HUES64 (cell line): ENCODE results near the gene GSTM4.
"Not testable (repeated sequence)": the region's sequence is repeated elsewhere in the genome, so short reads cannot be mapped to it uniquely, and the experiment has no call there.

Source experiments
- H3K27ac ChIP-seq: 2 replicates; pipeline ENCODE4 v1.7.0; 2013; ENCODE audit warnings: low read depth, low read length, inconsistent platforms
- H3K27me3 ChIP-seq: 2 replicates; pipeline ENCODE4 v1.6.1; 2013; ENCODE audit warnings: mild to moderate bottlenecking, low read length; ENCODE audit not compliant: insufficient read depth
- H3K36me3 ChIP-seq: 2 replicates; pipeline ENCODE4 v1.6.1; 2013; ENCODE audit warnings: mild to moderate bottlenecking, low read length; ENCODE audit not compliant: insufficient read depth
- H3K4me1 ChIP-seq: 2 replicates; pipeline ENCODE4 v1.6.1; 2013; ENCODE audit warnings: mild to moderate bottlenecking, low read length, moderate library complexity; ENCODE audit not compliant: insufficient read depth
- H3K4me3 ChIP-seq: 2 replicates; pipeline ENCODE4 v1.5.1; 2013; ENCODE audit warnings: mild to moderate bottlenecking, low read length, moderate library complexity
- H3K9ac ChIP-seq: 2 replicates; pipeline ENCODE4 v1.6.1; 2013; ENCODE audit warnings: mild to moderate bottlenecking, low read depth, low read length
- H3K9me3 ChIP-seq: 2 replicates; pipeline ENCODE4 v1.6.1; 2013; ENCODE audit warnings: low read depth, low read length; ENCODE audit not compliant: insufficient read depth
- whole genome bisulfite sequencing: fragments of 150-250, 120-280 bp; methylation state at CpG from one replicate; pipeline ENCODE4 v1.1.7; 2013; ENCODE audit warnings: missing lambda C conversion rate; 5-methylcytosine and 5-hydroxymethylcytosine counted together

The GSTM4 gene

GRCh38 chr1:109694400-109694799, 38.5 kb downstream of the GSTM4 start:
- not testable (repeated sequence) for H3K4me3 ChIP-seq, H3K4me1 ChIP-seq, H3K9ac ChIP-seq, H3K27ac ChIP-seq, H3K9me3 ChIP-seq, H3K27me3 ChIP-seq, H3K36me3 ChIP-seq
- no CpG with 5 or more reads among the region's 5 CpGs for WGBS

- no CpG with 5 or more reads among the region's 3 CpGs for WGBS
- not testable (repeated sequence) for H3K27ac ChIP-seq
These were observed 39.2 kb downstream of the GSTM4 start for GRCh38 chr1:109695138-109695537.

GRCh38 chr1:109697066-109697465, 41.2 kb downstream of the GSTM4 start:
- Histone ChIP-seq H3K4me1 (no peaks in the 10 kb centered on the region), H3K9ac (no peak overlapping the region), H3K27me3 (no peaks in the 10 kb centered on the region), H3K36me3 (no peaks in the 10 kb centered on the region), H3K27ac (no peak overlapping the region), H3K9me3 (no peaks in the 10 kb centered on the region), H3K4me3 (no peak overlapping the region)
- WGBS, result no CpG with 5 or more reads among the region's 4 CpGs

More at GRCh38 chr1:109695138-109695537, 39.2 kb downstream of the GSTM4 start:
- H3K9ac ChIP-seq, H3K9me3 ChIP-seq, H3K36me3 ChIP-seq, H3K4me1 ChIP-seq, H3K4me3 ChIP-seq, H3K27me3 ChIP-seq: not testable (repeated sequence)

- no CpG with 5 or more reads among the region's 4 CpGs for WGBS
- H3K27ac ChIP-seq, H3K4me3 ChIP-seq, H3K4me1 ChIP-seq, H3K9ac ChIP-seq, H3K27me3 ChIP-seq, H3K9me3 ChIP-seq, H3K36me3 ChIP-seq: not testable (repeated sequence)
These were observed 42.0 kb downstream of the GSTM4 start for GRCh38 chr1:109697861-109698260.

- H3K36me3 ChIP-seq, H3K27ac ChIP-seq, H3K9ac ChIP-seq, H3K4me3 ChIP-seq, H3K4me1 ChIP-seq, H3K27me3 ChIP-seq: not testable (repeated sequence)
- H3K9me3 ChIP-seq, result peaks cover 10% of the 10 kb centered on the region; the same call in 1 of the 2 replicates
- WGBS, result 96% methylated on average over 3 of the region's 3 CpGs
These were observed 47.0 kb downstream of the GSTM4 start for GRCh38 chr1:109702940-109703339.

- no peak overlapping the region for H3K9ac ChIP-seq
- 73% methylated on average over 8 of the region's 8 CpGs for WGBS
- H3K9me3 ChIP-seq, result peaks cover 17% of the 10 kb centered on the region
- no peak overlapping the region for H3K27ac ChIP-seq
- no peaks in the 10 kb centered on the region for H3K36me3 ChIP-seq
- H3K27me3 ChIP-seq, result no peaks in the 10 kb centered on the region
- no peak overlapping the region for H3K4me3 ChIP-seq
- H3K4me1 ChIP-seq, result no peaks in the 10 kb centered on the region
These were observed 48.3 kb downstream of the GSTM4 start for GRCh38 chr1:109704173-109704572.

GRCh38 chr1:109705411-109705810, 49.5 kb downstream of the GSTM4 start:
- no peak overlapping the region for H3K27ac ChIP-seq
- no peaks in the 10 kb centered on the region for H3K27me3 ChIP-seq
- no peak overlapping the region for H3K4me3 ChIP-seq
- WGBS, result 94% methylated on average over 4 of the region's 4 CpGs
- H3K36me3 ChIP-seq, result no peaks in the 10 kb centered on the region
- H3K4me1 ChIP-seq, result no peaks in the 10 kb centered on the region
- peaks cover 18% of the 10 kb centered on the region for H3K9me3 ChIP-seq
- no peak overlapping the region for H3K9ac ChIP-seq

GRCh38 chr1:109708949-109709348, 53.0 kb downstream of the GSTM4 start:
- H3K9ac ChIP-seq, H3K4me1 ChIP-seq, H3K27ac ChIP-seq, H3K4me3 ChIP-seq, H3K27me3 ChIP-seq, H3K36me3 ChIP-seq: not testable (repeated sequence)
- H3K9me3 ChIP-seq, result peaks cover 10% of the 10 kb centered on the region
- 90% methylated on average over 4 of the region's 4 CpGs for WGBS

GRCh38 chr1:109709822-109710221, 53.9 kb downstream of the GSTM4 start:
- H3K27me3 ChIP-seq, H3K4me3 ChIP-seq, H3K9me3 ChIP-seq, H3K27ac ChIP-seq, H3K9ac ChIP-seq, H3K4me1 ChIP-seq, H3K36me3 ChIP-seq: not testable (repeated sequence)
